Vagina (tissue), 2 donors: ENCODE measurements around the gene APBB2. TPM values are rescaled to one million over a fixed set of nuclear protein-coding genes. Genes with fewer than 3 reads are reported as not detected.

Source experiments
- DNase-seq, 2 donors: peaks; one replicate each; pipeline ENCODE4 v3.0.0-alpha.2; 2017; ENCODE audit errors: extremely low spot score in 2 of 2
- H3K27ac ChIP-seq: fragments of 200-600 bp; sonication (generic); one replicate; pipeline ENCODE4 v1.5.1; 2019
- H3K27me3 ChIP-seq: fragments of 200-600 bp; sonication (generic); one replicate; pipeline ENCODE4 v1.5.1; 2019
- H3K36me3 ChIP-seq, 2 donors: fragments of 200-600 bp; sonication (generic); one replicate each; pipeline ENCODE4 v1.5.1; 2017 to 2019
- H3K4me1 ChIP-seq: fragments of 200-600 bp; sonication (generic); one replicate; pipeline ENCODE4 v1.5.1; 2019
- H3K4me3 ChIP-seq, 2 donors: fragments of 200-600 bp; sonication (generic); 1 replicate in 1 of 2; 2 replicates in 1 of 2; pipeline ENCODE4 v1.5.1; 2016 to 2019
- H3K9me3 ChIP-seq: fragments of 200-600 bp; sonication (generic); one replicate; pipeline ENCODE4 v1.5.1; 2019
- CTCF ChIP-seq, 3 experiments: fragments of 450-650 bp in 2 of 3; fragments of 200-600 bp in 1 of 3; sonication (generic) in 1 of 3; IDR thresholded peaks; one replicate each; pipeline ENCODE4 v1.5.1; 2017 to 2019; ENCODE audit warnings: antibody characterized with exemption in 3 of 3, mild to moderate bottlenecking in 2 of 3, moderate library complexity in 2 of 3
- POLR2A ChIP-seq, 2 donors: fragments of 450-650 bp; IDR thresholded peaks; one replicate each; pipeline ENCODE4 v1.6.1; 2017; ENCODE audit warnings: antibody characterized with exemption in 2 of 2, mild to moderate bottlenecking in 2 of 2, moderate library complexity in 2 of 2
- POLR2AphosphoS5 ChIP-seq, 2 donors: sonication (generic); formaldehyde crosslinking; IDR thresholded peaks; one replicate each; pipeline ENCODE4 v1.9.0; 2017; ENCODE audit warnings: antibody characterized with exemption in 2 of 2, mild to moderate bottlenecking in 2 of 2, low read depth in 1 of 2; ENCODE audit not compliant: insufficient read depth in 1 of 2
- intact Hi-C: fragments of 100-400 bp; cut with DNase I; formaldehyde crosslinking; loops from one replicate; pipeline ENCODE4 v1.15.1; 2023
- total RNA-seq: library from RNA; depleted of rRNA; stranded (reverse); fragments of >200 nt; gene quantifications from one replicate; pipeline ENCODE4 v1.2.3, GENCODE V29; 2016

APBB2 gene
- total RNA-seq, 1 donor from 2014 or later = 68.8 TPM

GRCh38 chr4:41022116-41022515 is 192.2 kb downstream of the APBB2 start:
- Histone ChIP-seq H3K27me3 (no peaks in the 10 kb centered on the region), H3K9me3 (peaks cover 17% of the 10 kb centered on the region), H3K36me3 (no peaks in the 10 kb centered on the region), H3K4me3 (no peak overlapping the region), H3K4me1 (no peaks in the 10 kb centered on the region), H3K27ac (no peak overlapping the region)
- TF ChIP-seq CTCF (IDR thresholded peaks at IDR 0.05) (no peak), POLR2A (IDR thresholded peaks at IDR 0.05) (no peak), POLR2AphosphoS5 (IDR thresholded peaks at IDR 0.05; ENCODE audit: insufficient read depth in 1 of 2, low read depth in 1 of 2) (no peak)
- no peak for DNase-seq
- intact Hi-C loops = no loop called here

GRCh38 chr4:41015016-41015675 is 199.2 kb downstream of the APBB2 start:
- Histone ChIP-seq H3K9me3 (no peaks in the 10 kb centered on the region), H3K4me3 (no peak overlapping the region), H3K27me3 (no peaks in the 10 kb centered on the region), H3K27ac (no peak overlapping the region), H3K36me3 (no peaks in the 10 kb centered on the region), H3K4me1 (peaks cover 5% of the 10 kb centered on the region)
- TF ChIP-seq CTCF (IDR thresholded peaks at IDR 0.05) (no peak), POLR2A (IDR thresholded peaks at IDR 0.05) (no peak)
- DNase-seq = no peak
- intact Hi-C loops = no loop called here

GRCh38 chr4:41014158-41014557 is 200.2 kb downstream of the APBB2 start:
- TF ChIP-seq CTCF (IDR thresholded peaks at IDR 0.05) = no peak
- no peak for TF ChIP-seq POLR2AphosphoS5 (IDR thresholded peaks at IDR 0.05; ENCODE audit: insufficient read depth in 1 of 2, low read depth in 1 of 2)
- intact Hi-C loops = no loop called here
- no peaks in the 10 kb centered on the region for H3K9me3 ChIP-seq
- no peaks in the 10 kb centered on the region for H3K27me3 ChIP-seq
- H3K4me3 ChIP-seq = no peak overlapping the region
- H3K36me3 ChIP-seq = no peaks in the 10 kb centered on the region
- no peak overlapping the region for H3K27ac ChIP-seq
- no peak for DNase-seq
- H3K4me1 ChIP-seq = peaks cover 5% of the 10 kb centered on the region

GRCh38 chr4:41013746-41014145 is 200.6 kb downstream of the APBB2 start:
- no peaks in the 10 kb centered on the region for H3K36me3 ChIP-seq
- H3K27me3 ChIP-seq = no peaks in the 10 kb centered on the region
- H3K27ac ChIP-seq = no peak overlapping the region
- DNase-seq = no peak
- no peak for TF ChIP-seq POLR2AphosphoS5 (IDR thresholded peaks at IDR 0.05; ENCODE audit: insufficient read depth in 1 of 2, low read depth in 1 of 2)
- TF ChIP-seq CTCF (IDR thresholded peaks at IDR 0.05) = no peak
- intact Hi-C loops = no loop called here
- no peak overlapping the region for H3K4me3 ChIP-seq
- peaks cover 5% of the 10 kb centered on the region for H3K4me1 ChIP-seq
- H3K9me3 ChIP-seq = no peaks in the 10 kb centered on the region

GRCh38 chr4:41012911-41013310 is 201.4 kb downstream of the APBB2 start:
- no peaks in the 10 kb centered on the region for H3K27me3 ChIP-seq
- no peak overlapping the region for H3K4me3 ChIP-seq
- H3K27ac ChIP-seq = no peak overlapping the region
- no peaks in the 10 kb centered on the region for H3K9me3 ChIP-seq
- peaks cover 5% of the 10 kb centered on the region for H3K4me1 ChIP-seq
- no peaks in the 10 kb centered on the region for H3K36me3 ChIP-seq
- no peak for TF ChIP-seq POLR2AphosphoS5 (IDR thresholded peaks at IDR 0.05; ENCODE audit: insufficient read depth in 1 of 2, low read depth in 1 of 2)
- TF ChIP-seq POLR2A (IDR thresholded peaks at IDR 0.05) = no peak
- TF ChIP-seq CTCF (IDR thresholded peaks at IDR 0.05) = no peak
- DNase-seq = no peak
- intact Hi-C loops = no loop called here
